Pericardium fibroblast (primary cell): Measurements from ENCODE around the gene IGSF6. TPM values are rescaled to one million over a fixed set of nuclear protein-coding genes. Genes with fewer than 3 reads are reported as not detected.

Experiments
- total RNA-seq: library from RNA; depleted of rRNA; stranded (reverse); fragments of >200 nt; gene quantifications from 2 replicates; pipeline ENCODE4 v1.2.3, GENCODE V29; 2015

IGSF6 gene
- not detected in 2 replicates for total RNA-seq

GRCh38 chr16:21652453-21652852 lies at the start of gene IGSF6:
TSS of gene IGSF6 (minus strand) at chr16:21652608. CDS start at chr16:21652598, 10 bp downstream.

GRCh38 chr16:21663889-21664647 lies 11.7 kb upstream of the IGSF6 start, which contains the start of gene OTOA:
TSS of gene OTOA (plus strand) at chr16:21663968. CDS start at chr16:21678515, 14,547 bp downstream.

GRCh38 chr16:21599122-21600030 lies 53.0 kb downstream of the IGSF6 start, which contains the start of gene METTL9:
TSS of gene METTL9 (plus strand) at chr16:21599577. CDS start at chr16:21599734, 157 bp downstream.

Other genes with a start within 250 kb of the IGSF6 start
- 107 and 168 TPM in 2 replicates for gene METTL9, start 53.0 kb downstream of the IGSF6 start, total RNA-seq
- not detected in 2 replicates for gene OTOA, start 11.4 kb upstream of the IGSF6 start, total RNA-seq
- 4.9 and 7.7 TPM in 2 replicates for gene NPIPB4, start 205.1 kb upstream of the IGSF6 start, total RNA-seq